Neutrophil (primary cell): ENCODE results near the gene SCG3.

Source experiments
- H3K27ac ChIP-seq: fragments of 200-600 bp; sonication (generic); 2 replicates; pipeline ENCODE4 v1.5.1; 2016; ENCODE audit warnings: mild to moderate bottlenecking, moderate library complexity
- H3K27me3 ChIP-seq: fragments of 200-600 bp; sonication (generic); 2 replicates; pipeline ENCODE4 v1.6.0; 2016; ENCODE audit warnings: mild to moderate bottlenecking
- H3K36me3 ChIP-seq: fragments of 200-600 bp; sonication (generic); 2 replicates; pipeline ENCODE4 v1.5.1; 2017
- H3K4me1 ChIP-seq, 2 experiments: fragments of 200-600 bp in 1 of 2; sonication (generic) in 1 of 2; 1 replicate in 1 of 2; 2 replicates in 1 of 2; pipeline versions ENCODE4 v1.5.1 to v1.6.1; 2013 to 2016; ENCODE audit warnings: low read depth in 1 of 2, low read length in 1 of 2, mild to moderate bottlenecking in 1 of 2, moderate library complexity in 1 of 2; ENCODE audit not compliant: control insufficient read depth in 1 of 2, insufficient read depth in 1 of 2
- H3K4me3 ChIP-seq, 2 experiments: fragments of 200-600 bp in 1 of 2; sonication (generic) in 1 of 2; 1 replicate in 1 of 2; 2 replicates in 1 of 2; pipeline ENCODE4 v1.5.1; 2013 to 2016; ENCODE audit warnings: low read depth in 1 of 2, low read length in 1 of 2, mild to moderate bottlenecking in 1 of 2, moderate library complexity in 1 of 2
- H3K9me3 ChIP-seq: fragments of 200-600 bp; sonication (generic); 2 replicates; pipeline ENCODE4 v1.5.1; 2016
- CTCF ChIP-seq: fragments of 200-600 bp; sonication (generic); IDR thresholded peaks from 2 replicates; pipeline ENCODE4 v1.5.1; 2016; ENCODE audit warnings: antibody characterized with exemption

SCG3 gene

DNA sequence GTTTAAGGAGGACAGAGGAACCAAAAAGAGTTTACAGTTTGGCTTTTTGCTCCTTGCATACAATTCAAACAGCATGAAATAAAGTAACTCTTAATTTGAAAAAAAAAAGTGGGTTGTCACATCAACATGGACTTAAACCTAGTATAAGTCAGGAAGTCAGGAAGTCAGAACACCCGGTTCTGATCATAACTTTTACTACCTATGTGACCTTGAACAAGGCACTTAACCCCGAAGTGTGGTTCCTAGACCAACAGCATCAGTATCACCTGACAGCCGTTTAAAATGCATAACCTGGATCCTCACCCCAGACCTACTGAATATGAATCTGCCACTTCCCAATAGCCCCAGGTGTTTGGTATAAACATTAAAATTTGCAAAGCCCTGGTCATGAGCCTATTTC lies 37.4 kb downstream of the SCG3 start:
- Histone ChIP-seq H3K4me1 (no peaks in the 10 kb centered on the region), H3K27me3 (no peaks in the 10 kb centered on the region), H3K9me3 (no peaks in the 10 kb centered on the region), H3K36me3 (peaks cover 4% of the 10 kb centered on the region), H3K27ac (no peak overlapping the region), H3K4me3 (no peak overlapping the region)
- no peak for TF ChIP-seq CTCF

DNA sequence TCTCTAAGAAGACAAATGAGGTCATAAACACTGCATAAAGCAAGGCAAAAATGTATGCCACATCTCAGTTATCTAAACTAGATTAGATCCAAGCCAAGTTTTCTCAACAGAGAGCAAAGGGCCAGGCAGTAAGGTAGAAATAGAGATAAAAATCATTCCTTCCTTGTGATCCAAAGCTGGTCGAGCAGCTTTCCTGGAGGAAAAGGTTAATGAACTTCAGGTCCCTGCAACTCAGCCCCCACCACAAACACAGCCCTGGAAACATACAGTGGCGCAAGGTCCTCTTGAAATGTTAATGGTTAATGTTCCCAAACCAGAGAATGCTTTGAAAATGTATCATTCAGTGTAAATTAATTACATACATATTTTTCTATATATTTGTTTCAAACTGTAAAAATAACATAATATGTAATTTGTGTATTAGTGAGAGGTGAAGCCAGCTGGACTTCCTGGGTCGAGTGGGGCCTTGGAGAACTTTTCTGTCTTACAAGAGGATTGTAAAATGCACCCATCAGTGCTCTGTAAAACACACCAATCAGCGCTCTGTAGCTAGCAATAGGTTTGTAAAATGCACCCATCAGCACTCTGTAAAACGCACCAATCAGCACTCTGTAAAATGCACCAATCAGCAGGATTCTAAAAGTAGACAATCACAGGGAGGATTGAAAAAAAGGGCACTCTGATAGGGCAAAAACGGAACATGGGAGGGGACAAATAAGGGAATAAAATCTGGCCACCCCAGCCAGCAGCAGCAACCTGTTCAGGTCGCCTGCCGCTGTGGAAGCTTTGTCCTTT lies 39.1 kb downstream of the SCG3 start:
- Histone ChIP-seq H3K27ac (no peak overlapping the region), H3K4me3 (no peak overlapping the region), H3K27me3 (no peaks in the 10 kb centered on the region), H3K36me3 (peaks cover 4% of the 10 kb centered on the region), H3K9me3 (no peaks in the 10 kb centered on the region), H3K4me1 (no peaks in the 10 kb centered on the region)
- no peak for TF ChIP-seq CTCF

GRCh38 chr15:51721199-51721960 lies 40.1 kb downstream of the SCG3 start:
- no peaks in the 10 kb centered on the region for H3K4me1 ChIP-seq
- no peak overlapping the region for H3K27ac ChIP-seq
- H3K36me3 ChIP-seq, result peaks cover 4% of the 10 kb centered on the region
- H3K9me3 ChIP-seq, result no peaks in the 10 kb centered on the region
- TF ChIP-seq CTCF, result no peak
- no peaks in the 10 kb centered on the region for H3K27me3 ChIP-seq
- H3K4me3 ChIP-seq, result no peak overlapping the region

- TF ChIP-seq CTCF, result no peak
- Histone ChIP-seq H3K36me3 (peaks cover 4% of the 10 kb centered on the region), H3K4me1 (no peaks in the 10 kb centered on the region), H3K9me3 (no peaks in the 10 kb centered on the region), H3K27ac (no peak overlapping the region), H3K4me3 (no peak overlapping the region), H3K27me3 (no peaks in the 10 kb centered on the region)
Measured at GRCh38 chr15:51724199-51724598, 42.9 kb downstream of the SCG3 start.

GRCh38 chr15:51724673-51725072 lies 43.4 kb downstream of the SCG3 start:
- H3K4me1 ChIP-seq, result no peaks in the 10 kb centered on the region
- no peaks in the 10 kb centered on the region for H3K9me3 ChIP-seq
- peaks cover 4% of the 10 kb centered on the region for H3K36me3 ChIP-seq
- no peaks in the 10 kb centered on the region for H3K27me3 ChIP-seq
- no peak overlapping the region for H3K4me3 ChIP-seq
- no peak for TF ChIP-seq CTCF
- no peak overlapping the region for H3K27ac ChIP-seq
